GM18951 (cell line): ENCODE data around the gene HNRNPA1L2.
"Not testable (repeated sequence)": the region's sequence is repeated elsewhere in the genome, so short reads cannot be mapped to it uniquely, and the experiment has no call there.

ENCODE experiments used
- POLR2A ChIP-seq: IDR thresholded peaks from 4 replicates; pipeline ENCODE4 v1.6.1; 2011; ENCODE audit warnings: mild to moderate bottlenecking; ENCODE audit not compliant: insufficient read length, insufficient read depth; ENCODE audit errors: extremely low read depth
- in situ Hi-C: fragments of 300-500 bp; cut with MboI; formaldehyde crosslinking; loops from one replicate; pipeline ENCODE4 v1.12.0; 2022; ENCODE audit warnings: low sequenced_read_pairs, mixed read lengths, inconsistent platforms; ENCODE audit not compliant: unreplicated experiment

HNRNPA1L2 gene

DNA sequence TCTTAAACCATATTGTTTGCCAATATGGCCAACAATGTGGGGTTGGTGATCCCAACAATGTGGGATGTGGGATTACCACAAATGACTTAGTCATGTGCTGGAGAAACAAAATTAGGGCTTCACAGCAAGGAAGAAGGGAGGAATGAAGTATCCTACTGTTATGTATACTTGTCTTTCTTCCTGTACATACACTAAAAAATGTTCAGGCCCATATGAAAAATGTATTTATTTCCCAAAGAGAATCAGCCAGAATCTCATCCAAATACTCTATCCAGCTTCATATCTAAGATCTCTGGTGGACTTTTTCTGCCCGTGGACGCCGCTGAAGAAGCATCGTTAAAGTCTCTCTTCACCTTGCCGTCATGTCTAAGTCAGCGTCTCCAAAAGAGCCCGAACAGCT, at the start of gene HNRNPA1L2:
TSS of gene HNRNPA1L2 (plus strand) at position 301 of the 400 bp plus-strand sequence. CDS start at position 363, 62 bp downstream.
- in situ Hi-C loops: no loop called here
- no peak for TF ChIP-seq POLR2A

DNA sequence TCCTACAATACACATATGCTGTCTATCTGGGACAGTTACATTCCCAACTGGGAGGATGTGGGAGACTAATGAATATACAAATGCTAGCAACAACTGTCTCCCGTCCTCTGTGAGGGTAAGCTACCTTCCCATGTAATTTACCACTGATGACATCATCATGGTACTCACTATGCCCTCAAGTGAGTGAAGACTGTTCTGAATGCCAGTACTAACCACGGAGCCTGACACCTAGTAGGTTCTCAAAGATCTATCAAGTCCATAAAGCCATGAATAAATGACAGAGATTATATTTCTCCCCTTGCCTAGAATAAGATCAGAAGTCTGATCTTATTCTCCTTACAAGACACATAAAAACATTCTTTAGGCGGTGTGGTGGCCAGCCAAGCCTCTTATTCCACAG, 49.1 kb upstream of the HNRNPA1L2 start:
- in situ Hi-C loops: not testable (repeated sequence)

DNA sequence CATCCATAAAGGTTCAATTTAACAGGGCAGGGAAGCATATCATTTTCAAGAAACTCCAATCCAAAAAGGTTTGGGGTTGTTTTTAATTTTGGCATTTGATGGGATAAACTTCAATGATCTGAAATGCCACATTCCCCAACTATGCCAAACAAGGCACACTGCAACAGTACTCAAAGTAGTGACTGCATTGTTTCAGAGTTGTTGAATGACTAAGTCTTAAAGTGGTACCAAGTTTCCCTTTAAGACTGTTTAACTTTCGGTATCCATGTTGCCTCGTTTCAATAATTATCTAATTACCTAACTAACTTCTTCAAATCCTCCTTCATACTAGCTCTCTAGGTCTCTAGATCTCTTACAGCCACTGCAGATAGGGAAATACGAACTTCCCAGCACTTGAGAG, 48.4 kb upstream of the HNRNPA1L2 start:
- in situ Hi-C loops: not testable (repeated sequence)

DNA sequence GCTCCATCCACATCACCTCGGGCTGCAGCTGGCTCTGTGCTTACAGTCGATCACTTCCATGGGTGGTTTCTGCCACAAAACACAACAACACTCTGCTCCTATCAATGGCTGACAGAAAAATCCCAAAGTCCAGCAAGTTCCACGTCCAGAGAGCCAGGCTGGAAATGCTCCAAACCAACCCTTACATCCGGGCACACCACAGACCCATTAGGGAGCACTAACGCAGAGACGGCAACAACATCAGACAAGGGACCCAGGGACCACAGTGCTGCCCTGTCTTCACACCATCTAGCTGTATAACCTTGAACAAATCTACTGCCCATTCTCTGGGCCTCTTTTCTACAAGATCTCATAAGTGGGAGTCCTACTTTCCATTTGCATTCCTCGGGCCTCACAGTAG, 47.9 kb upstream of the HNRNPA1L2 start:
- in situ Hi-C loops: not testable (repeated sequence)

DNA sequence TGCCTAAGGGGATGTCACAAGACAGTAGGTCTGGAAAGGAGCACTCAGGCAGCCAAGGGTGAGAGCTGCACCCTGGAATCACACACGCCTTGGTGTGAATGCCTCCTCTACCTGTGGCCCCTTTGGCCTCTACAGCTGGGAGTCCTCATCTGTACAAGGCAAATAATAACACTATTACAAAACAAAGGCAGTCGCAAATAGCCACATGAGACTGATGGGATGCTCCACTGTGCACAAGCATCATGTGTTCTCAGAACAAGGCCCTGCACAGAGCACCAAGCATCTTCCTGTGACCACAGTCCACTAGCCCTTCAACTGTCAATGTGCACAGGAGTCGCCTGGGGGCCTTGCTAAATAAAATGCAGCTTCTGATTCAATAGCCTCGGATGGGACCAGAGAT, 44.6 kb upstream of the HNRNPA1L2 start:
- no peak for TF ChIP-seq POLR2A

DNA sequence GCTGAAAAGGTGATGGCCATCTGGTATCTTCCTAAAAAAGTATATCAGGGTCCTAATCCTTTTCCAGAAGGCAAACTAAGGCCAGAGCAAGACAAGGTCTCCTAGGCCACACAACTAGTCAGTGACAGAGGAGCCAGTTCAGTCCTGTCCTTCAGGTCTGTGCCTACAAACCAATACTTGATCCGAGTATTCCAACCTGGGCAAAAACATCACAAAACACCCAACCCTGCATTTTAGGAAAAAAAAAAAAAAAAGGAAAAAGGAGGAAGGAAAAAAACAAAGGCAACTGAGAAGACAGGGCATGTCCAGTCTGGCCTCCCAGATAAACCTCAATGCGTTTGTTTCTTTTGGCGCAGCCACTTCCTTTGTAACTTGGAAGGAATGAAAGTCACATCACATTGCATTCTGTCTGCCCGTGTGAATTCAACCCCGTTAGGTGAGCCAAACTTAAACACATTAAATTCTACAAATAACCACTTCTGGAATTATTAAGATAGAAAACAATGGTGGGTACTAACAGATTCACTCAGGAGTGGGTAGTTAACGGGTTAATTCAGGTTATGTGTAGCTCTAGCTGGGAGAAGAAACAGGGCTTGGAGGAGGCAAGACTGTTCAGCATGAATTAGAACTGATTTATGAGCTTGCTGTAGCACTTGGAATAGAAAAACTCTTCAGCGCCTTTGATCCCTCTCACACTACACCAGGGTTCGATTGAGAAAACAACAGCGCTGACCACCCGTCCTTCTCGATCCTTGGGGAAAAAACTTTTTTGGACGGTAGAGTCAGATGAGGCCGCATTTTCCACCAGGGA, 43.0 kb upstream of the HNRNPA1L2 start:
- TF ChIP-seq POLR2A: no peak
- in situ Hi-C loops: no loop called here

More for the DNA sequence above, 44.6 kb upstream of the HNRNPA1L2 start:
- in situ Hi-C loops: no loop called here

DNA sequence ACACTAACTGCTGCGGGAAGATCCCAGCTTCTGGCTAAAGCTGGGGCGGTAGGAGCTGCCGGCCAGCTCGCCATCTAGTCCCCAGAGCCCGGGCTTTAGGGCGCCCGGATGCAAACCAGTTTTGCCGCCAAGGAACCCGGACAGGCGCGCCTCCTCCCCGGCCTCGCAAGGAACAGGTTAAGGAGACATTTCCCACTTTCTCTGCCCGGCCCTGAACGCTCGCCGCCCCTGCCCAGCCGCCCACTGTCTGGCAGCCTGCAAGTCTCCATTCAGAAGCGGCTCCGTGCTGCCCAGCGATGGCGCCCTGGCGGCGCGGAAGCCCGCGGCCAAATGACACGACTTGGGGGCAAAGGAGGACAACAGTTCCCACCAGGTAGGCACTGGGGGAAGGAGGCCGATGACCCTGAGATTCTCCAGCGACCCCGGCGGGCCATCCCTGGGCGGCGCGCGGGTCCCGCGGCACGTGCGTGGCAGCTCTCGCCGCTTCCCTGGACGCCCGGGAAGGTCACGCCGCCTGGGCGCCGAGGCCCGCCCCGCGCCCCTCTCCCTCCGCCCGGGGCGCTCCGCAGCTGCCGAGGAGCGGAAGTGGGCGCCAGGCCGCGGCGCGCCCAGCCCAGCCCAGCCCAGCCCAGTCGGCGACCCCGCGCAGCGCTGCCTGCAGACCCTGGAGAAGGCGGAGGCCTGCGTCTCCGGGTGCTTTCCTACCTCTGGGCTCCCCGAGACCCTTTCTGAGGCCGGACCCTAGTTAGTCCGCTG, 42.2 kb upstream of the HNRNPA1L2 start:
- peak; percentile 64 for TF ChIP-seq POLR2A
- in situ Hi-C loops: no loop called here

DNA sequence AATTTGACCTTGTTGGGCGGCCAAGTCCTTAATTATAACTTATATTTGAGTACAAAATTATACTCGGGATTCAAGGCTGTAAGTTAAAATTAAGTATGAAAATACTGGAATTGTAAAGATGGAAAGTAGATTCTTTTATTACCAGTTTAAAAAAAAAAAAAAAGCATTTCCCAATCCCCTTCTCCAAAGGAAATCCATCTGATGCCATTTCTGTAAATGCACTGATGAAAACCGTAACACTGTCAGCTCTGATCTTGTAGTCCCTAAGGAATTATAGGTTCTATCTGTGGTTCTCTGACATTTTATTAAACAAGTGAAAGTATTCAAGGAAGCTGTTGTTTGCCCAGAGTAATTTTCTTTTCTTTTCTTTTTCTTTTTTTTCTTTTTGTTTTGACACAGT, 41.6 kb upstream of the HNRNPA1L2 start:
- no peak for TF ChIP-seq POLR2A
- in situ Hi-C loops: no loop called here

DNA sequence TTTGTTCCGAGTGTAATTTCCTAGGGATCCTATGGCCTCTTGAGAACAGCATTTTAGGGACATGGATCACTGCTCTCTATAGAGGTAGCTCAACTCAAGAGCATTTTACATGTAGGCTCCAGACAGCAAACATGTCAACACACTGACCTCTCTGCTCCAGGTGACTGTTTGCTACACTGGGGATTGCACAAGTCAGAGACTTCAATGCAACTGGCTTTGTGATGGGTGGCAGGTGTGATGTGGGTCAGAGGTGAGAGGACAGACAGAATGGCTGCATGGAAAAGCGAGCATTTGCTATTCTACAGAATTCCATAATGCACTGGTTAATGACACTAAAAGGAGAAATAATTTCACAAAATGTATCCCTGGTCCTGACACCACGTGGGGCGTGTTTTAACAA, 38.9 kb upstream of the HNRNPA1L2 start:
- in situ Hi-C loops: not testable (repeated sequence)

DNA sequence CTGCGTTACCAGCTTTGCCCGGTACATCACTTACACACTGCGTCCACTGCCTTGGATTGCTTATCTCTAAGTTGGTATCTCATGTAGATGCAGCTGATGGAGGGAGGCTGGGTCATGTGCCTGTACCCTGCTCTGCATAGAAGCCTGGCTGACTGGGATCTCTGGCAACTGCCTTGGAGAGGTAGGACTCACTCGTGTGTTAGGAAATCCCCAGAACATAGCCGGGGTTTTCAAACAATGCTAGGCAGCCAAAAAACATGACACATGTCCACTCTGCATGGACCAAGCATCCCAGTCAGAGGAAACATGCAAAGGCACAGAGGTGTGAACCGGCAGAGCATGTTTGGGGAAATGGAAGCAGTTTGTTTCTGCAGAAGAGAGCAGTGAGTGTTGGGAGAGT, 36.1 kb upstream of the HNRNPA1L2 start:
- in situ Hi-C loops: not testable (repeated sequence)

DNA sequence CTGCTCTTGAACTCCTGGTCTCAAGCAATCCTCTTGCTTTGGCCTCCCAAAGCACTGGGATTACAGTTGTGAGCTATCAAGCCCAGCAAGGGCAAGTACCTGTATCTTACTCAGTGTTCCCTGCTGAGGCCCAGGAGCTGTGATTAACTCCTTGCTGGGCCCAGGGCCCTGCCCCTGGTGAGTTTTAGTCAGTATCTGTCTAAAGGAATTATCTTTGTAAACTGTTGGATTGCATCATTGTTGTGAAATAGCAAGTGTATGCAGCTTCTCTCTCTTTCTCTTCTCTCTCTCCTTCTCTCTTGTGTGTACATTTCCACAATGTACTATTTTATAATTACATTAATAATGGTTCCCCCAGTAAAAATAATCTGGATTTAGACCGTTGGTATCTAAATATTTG, 35.4 kb upstream of the HNRNPA1L2 start:
- in situ Hi-C loops: not testable (repeated sequence)

DNA sequence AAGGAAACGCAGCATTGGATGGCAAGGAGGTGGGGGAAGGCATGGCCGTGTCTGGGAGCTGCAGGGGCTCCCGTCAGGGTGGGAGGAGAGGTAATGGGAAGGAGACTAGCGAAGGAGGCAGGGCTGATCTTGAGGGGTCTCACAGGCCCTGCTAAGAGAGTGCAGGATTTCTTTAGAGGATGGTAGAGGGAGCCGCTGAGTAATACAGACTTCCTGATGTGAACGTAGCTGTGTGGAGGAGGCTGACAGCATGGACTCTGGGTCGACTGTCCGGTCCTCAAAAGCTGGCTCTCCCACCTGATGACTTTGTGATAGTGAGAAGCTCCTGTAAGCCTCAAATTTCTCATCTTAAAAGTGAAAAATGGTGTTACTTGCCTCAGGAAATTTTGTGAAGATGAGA, 34.0 kb upstream of the HNRNPA1L2 start:
- in situ Hi-C loops: not testable (repeated sequence)

DNA sequence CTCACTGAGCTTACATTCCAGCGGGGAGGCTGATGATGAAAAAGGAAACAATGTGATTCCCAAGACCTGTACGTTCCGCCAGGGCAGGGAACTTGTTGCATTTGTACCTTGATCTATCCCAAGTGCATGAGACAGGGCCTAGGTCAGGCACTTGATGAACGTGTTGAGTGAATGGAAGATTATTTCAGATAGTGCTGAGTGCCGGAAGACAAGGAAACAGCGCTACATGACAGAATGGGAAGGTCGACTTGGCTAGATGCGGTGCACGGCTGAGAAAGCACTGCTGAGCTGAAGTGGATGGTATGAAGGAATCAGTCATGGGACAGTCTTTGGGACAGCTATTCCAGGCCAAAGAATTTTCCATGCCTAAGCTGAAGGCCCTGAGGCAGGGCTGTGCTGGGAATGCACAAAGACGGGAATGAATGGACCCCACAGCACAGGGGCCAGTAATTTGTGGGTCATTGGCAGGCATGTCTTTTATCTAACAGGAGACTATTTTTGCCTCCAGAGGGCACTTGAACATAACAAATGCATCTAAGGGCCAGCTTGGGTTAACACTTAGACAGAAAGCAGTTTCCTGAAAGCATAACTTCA, 33.1 kb upstream of the HNRNPA1L2 start:
- in situ Hi-C loops: not testable (repeated sequence)

DNA sequence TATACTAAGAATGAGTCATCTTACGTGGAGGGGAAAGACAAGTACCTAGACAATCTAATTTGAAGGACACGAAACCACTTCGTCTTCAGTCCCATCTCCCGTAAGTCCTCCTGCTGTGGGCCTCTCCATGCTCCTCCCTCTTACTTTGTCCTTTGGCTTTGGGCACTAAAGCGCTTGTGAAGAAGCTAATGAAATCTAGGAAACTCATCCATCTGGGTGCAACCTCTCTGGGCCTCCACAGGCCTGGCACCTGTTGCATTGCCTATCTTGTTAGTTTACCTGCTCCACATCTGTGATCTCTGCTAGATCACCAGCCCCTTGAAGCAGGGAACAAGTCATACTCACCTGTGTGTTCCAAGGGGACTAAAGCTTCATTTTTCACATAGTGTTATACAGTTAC, 32.1 kb upstream of the HNRNPA1L2 start:
- in situ Hi-C loops: not testable (repeated sequence)
